Nephron progenitor cell (in vitro differentiated cells): ENCODE measurements around the gene CAPN14.

Experiments
- DNase-seq: peaks from one replicate; pipeline ENCODE4 v3.0.0; 2021
- H3K27ac Mint-ChIP-seq: 2 replicates; pipeline ENCODE4 v1.8.0; 2021; ENCODE audit warnings: mild to moderate bottlenecking, moderate library complexity, mixed read lengths
- H3K27me3 Mint-ChIP-seq: 2 replicates; pipeline ENCODE4 v1.8.0; 2021; ENCODE audit warnings: mild to moderate bottlenecking, low read depth, mixed read lengths; ENCODE audit not compliant: poor library complexity
- H3K36me3 Mint-ChIP-seq: 2 replicates; pipeline ENCODE4 v1.8.0; 2021; ENCODE audit warnings: low read depth, mixed read lengths
- H3K4me1 Mint-ChIP-seq: 2 replicates; pipeline ENCODE4 v1.8.0; 2021; ENCODE audit warnings: mixed read lengths
- H3K4me3 Mint-ChIP-seq: 2 replicates; pipeline ENCODE4 v1.8.0; 2021; ENCODE audit warnings: mild to moderate bottlenecking, moderate library complexity, mixed read lengths
- H3K9me3 Mint-ChIP-seq: 2 replicates; pipeline ENCODE4 v1.8.0; 2021; ENCODE audit warnings: mild to moderate bottlenecking, moderate library complexity, mixed read lengths
- CTCF ChIP-seq: fragments of 200-600 bp; sonication (generic); IDR thresholded peaks from 2 replicates; pipeline ENCODE4 v1.5.0; 2021; ENCODE audit warnings: antibody characterized with exemption

CAPN14 gene

GRCh38 chr2:31251851-31252250 lies 34.5 kb upstream of the CAPN14 start:
- Mint-ChIP-seq H3K27ac (no peak overlapping the region), H3K27me3 (no peaks in the 10 kb centered on the region), H3K4me1 (peaks cover 41% of the 10 kb centered on the region), H3K36me3 (no peaks in the 10 kb centered on the region), H3K9me3 (no peaks in the 10 kb centered on the region), H3K4me3 (no peak overlapping the region)
- no peak for TF ChIP-seq CTCF
- DNase-seq: no peak

GRCh38 chr2:31251018-31251417 lies 33.7 kb upstream of the CAPN14 start:
- no peak for DNase-seq
- no peak overlapping the region for H3K4me3 Mint-ChIP-seq
- peaks cover 41% of the 10 kb centered on the region for H3K4me1 Mint-ChIP-seq
- no peak for TF ChIP-seq CTCF
- no peaks in the 10 kb centered on the region for H3K36me3 Mint-ChIP-seq
- H3K27ac Mint-ChIP-seq: no peak overlapping the region
- no peaks in the 10 kb centered on the region for H3K27me3 Mint-ChIP-seq
- no peaks in the 10 kb centered on the region for H3K9me3 Mint-ChIP-seq

GRCh38 chr2:31249009-31249690 lies 31.8 kb upstream of the CAPN14 start:
- H3K4me3 Mint-ChIP-seq: no peak overlapping the region
- DNase-seq: no peak
- peaks cover 2% of the 10 kb centered on the region for H3K27me3 Mint-ChIP-seq
- H3K36me3 Mint-ChIP-seq: no peaks in the 10 kb centered on the region
- TF ChIP-seq CTCF: no peak
- H3K9me3 Mint-ChIP-seq: no peaks in the 10 kb centered on the region
- peaks cover 27% of the 10 kb centered on the region for H3K4me1 Mint-ChIP-seq
- no peak overlapping the region for H3K27ac Mint-ChIP-seq

- peaks cover 2% of the 10 kb centered on the region for H3K27me3 Mint-ChIP-seq
- H3K9me3 Mint-ChIP-seq: no peaks in the 10 kb centered on the region
- no peak overlapping the region for H3K4me3 Mint-ChIP-seq
- no peak for TF ChIP-seq CTCF
- no peaks in the 10 kb centered on the region for H3K36me3 Mint-ChIP-seq
- no peak for DNase-seq
- H3K4me1 Mint-ChIP-seq: peaks cover 24% of the 10 kb centered on the region
- H3K27ac Mint-ChIP-seq: no peak overlapping the region
Measured at GRCh38 chr2:31248139-31248538, 30.8 kb upstream of the CAPN14 start.

GRCh38 chr2:31247711-31248110 lies 30.4 kb upstream of the CAPN14 start:
- H3K4me1 Mint-ChIP-seq: peaks cover 20% of the 10 kb centered on the region
- peaks cover 2% of the 10 kb centered on the region for H3K27me3 Mint-ChIP-seq
- H3K9me3 Mint-ChIP-seq: no peaks in the 10 kb centered on the region
- TF ChIP-seq CTCF: no peak
- H3K27ac Mint-ChIP-seq: peak overlapping the region; percentile 73
- no peak for DNase-seq
- H3K36me3 Mint-ChIP-seq: no peaks in the 10 kb centered on the region
- H3K4me3 Mint-ChIP-seq: no peak overlapping the region

GRCh38 chr2:31246184-31246852 lies 29.0 kb upstream of the CAPN14 start:
- Mint-ChIP-seq H3K4me3 (no peak overlapping the region), H3K4me1 (peaks cover 20% of the 10 kb centered on the region), H3K27me3 (peaks cover 2% of the 10 kb centered on the region), H3K27ac (no peak overlapping the region), H3K36me3 (no peaks in the 10 kb centered on the region), H3K9me3 (no peaks in the 10 kb centered on the region)
- no peak for TF ChIP-seq CTCF
- no peak for DNase-seq
